Endothelial cell of umbilical vein (primary cell): ENCODE results near the gene ABAT. TPM values are rescaled to one million over a fixed set of nuclear protein-coding genes. Genes with fewer than 3 reads are reported as not detected.

ENCODE experiments used
- BruUV-seq: library from RNA; stranded (reverse); fragments of 400-500 nt; replicated peaks from 2 replicates; lab custom pipeline; 2021; lab: Mats Ljungman, UMichigan
- CTCF ChIA-PET: fragments of 300-600, 350-600 bp; sonication (Branson Sonifier 250); formaldehyde crosslinking; loops from one replicate; lab custom pipeline; 2021; ENCODE audit warnings: antibody characterized with exemption, inconsistent platforms; lab: Charles Lee
- POLR2A ChIA-PET: fragments of 300-600, 350-600 bp; sonication (Branson Sonifier 250); formaldehyde crosslinking; loops from one replicate; lab custom pipeline; 2021; ENCODE audit warnings: antibody characterized with exemption, inconsistent platforms; lab: Charles Lee
- DNase-seq: peaks from one replicate; pipeline ENCODE4 v3.0.0-alpha.2; 2011; ENCODE audit warnings: low read depth, low spot score
- FAIRE-seq: peaks from 2 replicates; lab custom pipeline; 2011; peaks lifted over from hg19 to GRCh38; lab: Jason Lieb, UNC
- H2AFZ ChIP-seq: 2 replicates; pipeline ENCODE4 v1.6.0; 2012; ENCODE audit warnings: low read depth, low read length, control low read depth, inconsistent platforms
- H3K27ac ChIP-seq: 2 replicates; pipeline ENCODE4 v1.5.1; 2011; ENCODE audit warnings: low read depth, mild to moderate bottlenecking, control low read depth, low read length, moderate library complexity; ENCODE audit not compliant: insufficient read depth
- H3K27me3 ChIP-seq, 2 experiments: 2 replicates each; pipeline versions ENCODE4 v1.6.0 to v1.6.1; 2011; ENCODE audit warnings: low read length in 2 of 2, mixed read lengths in 1 of 2; ENCODE audit not compliant: control insufficient read depth in 2 of 2, insufficient read depth in 2 of 2
- H3K36me3 ChIP-seq, 2 experiments: 2 replicates in 1 of 2; 3 replicates in 1 of 2; pipeline ENCODE4 v1.5.1; 2011; ENCODE audit warnings: low read length in 2 of 2, mild to moderate bottlenecking in 1 of 2, moderate library complexity in 1 of 2; ENCODE audit not compliant: control insufficient read depth in 2 of 2, insufficient read depth in 2 of 2; ENCODE audit errors: extremely low read depth in 1 of 2
- H3K4me1 ChIP-seq: 3 replicates; pipeline ENCODE4 v1.5.1; 2011; ENCODE audit warnings: mild to moderate bottlenecking, low read length; ENCODE audit not compliant: control insufficient read depth, insufficient read depth; ENCODE audit errors: extremely low read depth
- H3K4me2 ChIP-seq: 2 replicates; pipeline ENCODE4 v1.6.1; 2011; ENCODE audit warnings: low read length, control low read depth, mixed read lengths; ENCODE audit not compliant: insufficient read depth
- H3K4me3 ChIP-seq, 3 experiments: fragments of 200-600 bp in 1 of 3; sonication (generic), shearing (Covaris generic) in 1 of 3; replicated peaks in 1 of 3; 2 replicates each; pipeline ENCODE4 v1.5.1; 2011 to 2016; ENCODE audit warnings: control low read depth in 3 of 3, low read length in 3 of 3, mild to moderate bottlenecking in 2 of 3, inconsistent platforms in 1 of 3, low read depth in 1 of 3, moderate library complexity in 1 of 3; ENCODE audit not compliant: insufficient read depth in 1 of 3
- H3K79me2 ChIP-seq: 2 replicates; pipeline ENCODE4 v1.6.0; 2012; ENCODE audit warnings: low read length, inconsistent platforms; ENCODE audit not compliant: control insufficient read depth, insufficient read depth
- H3K9ac ChIP-seq: replicated peaks from 2 replicates; pipeline ENCODE3; 2011; ENCODE audit warnings: low read length, control low read depth; ENCODE audit not compliant: insufficient read depth; ENCODE audit errors: extremely low read depth
- H3K9me1 ChIP-seq: replicated peaks from 3 replicates; pipeline ENCODE4 v1.6.0; 2011; ENCODE audit warnings: mild to moderate bottlenecking, low read length; ENCODE audit not compliant: control insufficient read depth, insufficient read depth; ENCODE audit errors: extremely low read depth
- H3K9me3 ChIP-seq: replicated peaks from 2 replicates; pipeline ENCODE4 v1.5.1; 2012; ENCODE audit warnings: low read length, inconsistent platforms; ENCODE audit not compliant: control insufficient read depth, insufficient read depth
- H4K20me1 ChIP-seq: replicated peaks from 2 replicates; pipeline ENCODE3; 2011; ENCODE audit warnings: mild to moderate bottlenecking, low read length; ENCODE audit not compliant: control insufficient read depth, insufficient read depth; ENCODE audit errors: extremely low read depth
- EZH2 ChIP-seq: IDR thresholded peaks from 2 replicates; pipeline ENCODE4 v1.6.1; 2012; ENCODE audit warnings: borderline replicate concordance, low read depth, mild to moderate bottlenecking, moderate library complexity, low read length, inconsistent platforms; ENCODE audit not compliant: severe bottlenecking
- FOS ChIP-seq: IDR thresholded peaks from 2 replicates; pipeline ENCODE4 v1.6.1; 2011; ENCODE audit warnings: mild to moderate bottlenecking, low read length, moderate library complexity, borderline replicate concordance; ENCODE audit not compliant: insufficient read depth
- GATA2 ChIP-seq: IDR thresholded peaks from 2 replicates; pipeline ENCODE4 v1.7.0; 2011; ENCODE audit warnings: low read depth, mild to moderate bottlenecking, moderate library complexity, mixed read lengths, low read length; ENCODE audit not compliant: insufficient read length, insufficient read depth
- JUN ChIP-seq: IDR thresholded peaks from 2 replicates; pipeline ENCODE4 v1.6.1; 2011; ENCODE audit warnings: borderline replicate concordance, low read depth; ENCODE audit not compliant: insufficient read length, insufficient read depth
- MAX ChIP-seq: IDR thresholded peaks from 2 replicates; pipeline ENCODE4 v1.6.1; 2011; ENCODE audit not compliant: insufficient read depth, insufficient read length
- MYC ChIP-seq: IDR thresholded peaks from one replicate; pipeline ENCODE4 v1.6.1; 2011; ENCODE audit warnings: mild to moderate bottlenecking, low read depth, low read length
- POLR2A ChIP-seq: IDR thresholded peaks from 2 replicates; pipeline ENCODE4 v1.6.1; 2012; ENCODE audit warnings: low read depth, mild to moderate bottlenecking, control low read depth, low read length
- POLR2AphosphoS5 ChIP-seq: IDR thresholded peaks from 2 replicates; pipeline ENCODE4 v1.6.1; 2012; ENCODE audit warnings: low read depth, mild to moderate bottlenecking, control low read depth, low read length, moderate library complexity; ENCODE audit not compliant: insufficient read depth
- dilution Hi-C: fragments of 300-500 bp; cut with MboI; formaldehyde crosslinking; loops from one replicate; pipeline ENCODE4 v1.15.0; 2019; ENCODE audit warnings: low sequenced_read_pairs; ENCODE audit not compliant: extremely low pct_ligation_motif_present
- intact Hi-C: fragments of 100-400 bp; cut with micrococcal nuclease; formaldehyde crosslinking; loops from one replicate; pipeline ENCODE4 v1.10.0; 2022
- polyA plus RNA-seq, 4 experiments: library from polyadenylated mRNA; depleted of rRNA in 3 of 4; stranded (reverse) in 3 of 4; unstranded in 1 of 4; fragments of >200 nt; gene quantifications; 2 replicates each; pipeline versions ENCODE4 v1.2.1 to v1.2.3, GENCODE V29; 2011 to 2012; ENCODE audit warnings: missing spikeins in 1 of 4
- total RNA-seq: library from RNA; stranded (reverse); gene quantifications from 2 replicates; pipeline ENCODE4 v1.2.3, GENCODE V29; 2021
- TF ChIP-seq, protein P1 (sequence below), 2 donors: IDR thresholded peaks; 1 replicate in 1 of 2; 2 replicates in 1 of 2; pipeline ENCODE4 v1.5.1; 2011; ENCODE audit warnings: low read length in 2 of 2, mild to moderate bottlenecking in 2 of 2, moderate library complexity in 2 of 2, control low read depth in 1 of 2, inconsistent platforms in 1 of 2, low read depth in 1 of 2; ENCODE audit not compliant: insufficient read depth in 1 of 2; ENCODE audit errors: extremely low read depth in 1 of 2

The ABAT gene
- total and polyA plus RNA-seq, 2 donors (not counting 3 experiments of a cell fraction or from before 2014, with no cell fraction given): 1.3 to 1.4 TPM

DNA sequence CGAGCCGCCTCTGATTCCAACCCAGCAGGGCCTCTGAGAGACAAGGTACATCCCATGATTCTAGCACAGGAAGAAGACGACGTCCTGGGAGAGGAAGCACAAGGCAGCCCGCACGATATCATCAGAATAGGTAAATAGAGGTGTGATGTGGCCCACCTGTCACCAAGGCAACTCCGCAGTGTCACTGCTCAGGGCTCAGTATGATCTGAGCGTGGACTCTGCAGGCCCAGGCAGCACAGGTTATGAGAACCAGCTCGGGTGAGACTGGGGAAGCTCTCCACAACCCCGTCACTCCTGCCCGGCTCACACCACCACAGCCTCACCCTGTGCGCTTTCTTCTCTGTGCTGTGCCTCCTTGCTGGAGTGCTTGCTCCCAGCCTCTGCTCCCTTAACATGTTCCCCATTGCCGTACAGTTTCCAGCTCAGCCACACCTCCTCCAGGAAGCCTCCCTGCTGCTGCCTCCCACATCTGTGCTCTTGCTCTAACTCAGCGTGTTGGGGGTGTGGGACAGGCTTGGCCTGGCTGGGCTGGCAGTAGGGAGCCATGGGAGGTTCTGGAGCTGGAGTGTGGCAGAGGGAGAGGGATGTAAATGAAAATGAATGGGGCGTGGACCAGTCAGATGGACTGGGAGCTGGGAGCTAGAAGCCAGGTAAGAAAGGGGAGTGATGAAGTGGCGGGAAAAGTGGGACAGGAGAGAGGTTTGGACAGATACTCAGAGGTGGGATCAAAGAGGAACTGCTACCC lies 45.3 kb upstream of the ABAT start:
- no peak overlapping the region for H2AFZ ChIP-seq
- no peaks in the 10 kb centered on the region for H3K27me3 ChIP-seq
- BruUV-seq: no TSS peak
- no peak for FAIRE-seq
- no peak for TF ChIP-seq FOS
- no peak for TF ChIP-seq EZH2
- no peak for TF ChIP-seq MYC
- no peak for TF ChIP-seq JUN
- TF ChIP-seq MAX: no peak
- TF ChIP-seq POLR2AphosphoS5: no peak
- TF ChIP-seq POLR2A: no peak
- TF ChIP-seq GATA2: no peak
- TF ChIP-seq, protein P1, sequence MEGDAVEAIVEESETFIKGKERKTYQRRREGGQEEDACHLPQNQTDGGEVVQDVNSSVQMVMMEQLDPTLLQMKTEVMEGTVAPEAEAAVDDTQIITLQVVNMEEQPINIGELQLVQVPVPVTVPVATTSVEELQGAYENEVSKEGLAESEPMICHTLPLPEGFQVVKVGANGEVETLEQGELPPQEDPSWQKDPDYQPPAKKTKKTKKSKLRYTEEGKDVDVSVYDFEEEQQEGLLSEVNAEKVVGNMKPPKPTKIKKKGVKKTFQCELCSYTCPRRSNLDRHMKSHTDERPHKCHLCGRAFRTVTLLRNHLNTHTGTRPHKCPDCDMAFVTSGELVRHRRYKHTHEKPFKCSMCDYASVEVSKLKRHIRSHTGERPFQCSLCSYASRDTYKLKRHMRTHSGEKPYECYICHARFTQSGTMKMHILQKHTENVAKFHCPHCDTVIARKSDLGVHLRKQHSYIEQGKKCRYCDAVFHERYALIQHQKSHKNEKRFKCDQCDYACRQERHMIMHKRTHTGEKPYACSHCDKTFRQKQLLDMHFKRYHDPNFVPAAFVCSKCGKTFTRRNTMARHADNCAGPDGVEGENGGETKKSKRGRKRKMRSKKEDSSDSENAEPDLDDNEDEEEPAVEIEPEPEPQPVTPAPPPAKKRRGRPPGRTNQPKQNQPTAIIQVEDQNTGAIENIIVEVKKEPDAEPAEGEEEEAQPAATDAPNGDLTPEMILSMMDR (IDR thresholded peaks at IDR 0.05; ENCODE audit: extremely low read depth in 1 of 2, insufficient read depth in 1 of 2, low read depth in 1 of 2, low read length in 2 of 2): no peak
- DNase-seq: no peak
- H3K27ac ChIP-seq: no peak overlapping the region
- no peak overlapping the region for H3K9ac ChIP-seq
- ChIA-PET CTCF (no interaction called here), POLR2A (no interaction called here)
- no peak overlapping the region for H3K4me3 ChIP-seq
- dilution Hi-C loops (no loop called here), intact Hi-C loops (no loop called here)
- no peaks in the 10 kb centered on the region for H3K9me1 ChIP-seq
- H3K79me2 ChIP-seq: no peaks in the 10 kb centered on the region
- H3K4me1 ChIP-seq: no peaks in the 10 kb centered on the region
- no peaks in the 10 kb centered on the region for H4K20me1 ChIP-seq
- no peak overlapping the region for H3K4me2 ChIP-seq
- H3K9me3 ChIP-seq: no peaks in the 10 kb centered on the region
- H3K36me3 ChIP-seq: peaks cover 23 to 54% of the 10 kb centered on the region in 2 experiments
